ENCODE data around the gene SEMA6A. TPM values are rescaled to one million over a fixed set of nuclear protein-coding genes. Genes with fewer than 3 reads are reported as not detected.

SEMA6A gene
- total and polyA plus RNA-seq, 9 of the 15 experiments (the other 6 are each of a cell fraction or from before 2014, with no cell fraction given), result 0.04 to 0.42 (median 0.18) TPM; not detected in 5

DNA sequence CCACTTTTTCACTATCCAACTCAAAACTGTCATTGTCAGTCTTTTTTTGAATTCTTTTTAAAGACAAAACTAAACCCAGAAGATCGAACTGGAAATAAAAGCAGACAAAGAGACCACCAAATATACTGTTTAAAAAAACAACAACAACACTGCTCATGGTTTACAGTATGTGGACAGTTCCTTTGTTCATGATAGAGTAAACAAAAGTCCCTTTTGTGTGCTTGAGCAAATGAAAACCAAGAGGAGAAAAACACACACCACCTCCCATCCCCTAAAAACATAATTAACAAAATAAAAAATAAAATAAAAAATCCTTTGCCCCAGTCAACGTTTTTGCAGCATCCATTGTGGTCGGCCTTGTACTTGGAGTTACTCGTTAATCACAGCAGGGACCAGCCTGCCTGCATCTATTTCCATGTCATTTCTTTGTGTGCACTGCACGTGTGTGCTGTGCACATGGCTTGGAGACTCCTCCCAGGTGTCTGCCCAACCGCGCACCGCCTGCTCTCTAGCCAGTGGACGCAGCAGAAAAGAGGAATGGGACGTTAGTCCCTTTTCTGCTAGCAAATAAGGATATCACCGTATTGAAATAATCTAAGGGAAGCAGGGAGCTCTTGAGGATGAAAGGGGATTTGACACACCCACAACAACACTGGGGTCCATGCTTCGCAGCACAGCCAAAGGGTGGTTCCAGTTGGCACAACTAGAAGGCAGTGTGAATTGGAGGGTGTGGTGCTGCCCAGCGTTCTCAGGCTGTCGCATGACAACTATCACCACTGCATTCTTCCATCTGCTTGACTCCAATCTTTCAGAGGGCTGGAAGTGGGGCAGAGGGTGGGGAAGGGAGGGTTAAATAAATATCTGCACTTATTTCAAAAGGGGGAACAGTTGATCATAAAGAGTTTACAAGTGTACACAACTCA lies 130.0 kb downstream of the SEMA6A start:
- Histone ChIP-seq H3K79me2 (ENCODE audit: control insufficient read depth, insufficient read depth, low read length) (no peaks in the 10 kb centered on the region), H3K9me1 (ENCODE audit: control insufficient read depth, insufficient read depth, low read length) (no peaks in the 10 kb centered on the region), H3K27me3 (ENCODE audit: control insufficient read depth in 2 of 2, insufficient read depth in 2 of 2, low read length in 2 of 2) (peaks cover 0 to 13% of the 10 kb centered on the region in 2 experiments; a peak in 2 of 5 replicates), H3K4me2 (ENCODE audit: insufficient read depth, low read length) (no peak overlapping the region), H3K9me3 (replicated peaks; ENCODE audit: control insufficient read depth, insufficient read depth, low read depth, low read length) (no peaks in the 10 kb centered on the region), H3K9ac (ENCODE audit: insufficient read depth in 1 of 2, low read depth in 2 of 2, low read length in 2 of 2) (no peak overlapping the region), H3K36me3 (ENCODE audit: control insufficient read depth, insufficient read depth, low read length) (no peaks in the 10 kb centered on the region), H4K20me1 (replicated peaks; ENCODE audit: control insufficient read depth, insufficient read depth, low read length) (no peaks in the 10 kb centered on the region), H3K27ac (ENCODE audit: extremely low read depth, low read depth, low read length) (no peak overlapping the region), H3K4me1 (replicated peaks in 1 of 2; ENCODE audit: control insufficient read depth in 2 of 2, insufficient read depth in 2 of 2, low read length in 2 of 2) (peaks cover 0 to 5% of the 10 kb centered on the region in 2 experiments; a peak in 1 of 5 replicates), H3K4me3 (no peak overlapping the region), H2AFZ (ENCODE audit: low read depth, low read length) (no peak overlapping the region)
- BruUV-seq (replicated peaks), result no TSS peak
- TF ChIP-seq BHLHE40 (IDR thresholded peaks at IDR 0.05; ENCODE audit: low read length), result 0 out of 2 replicates have a peak, but pooled peaks have one; percentile 9
- no peak for TF ChIP-seq ZNF644 (tag; IDR thresholded peaks at IDR 0.05; ENCODE audit: low read depth)
- TF ChIP-seq, protein P1, sequence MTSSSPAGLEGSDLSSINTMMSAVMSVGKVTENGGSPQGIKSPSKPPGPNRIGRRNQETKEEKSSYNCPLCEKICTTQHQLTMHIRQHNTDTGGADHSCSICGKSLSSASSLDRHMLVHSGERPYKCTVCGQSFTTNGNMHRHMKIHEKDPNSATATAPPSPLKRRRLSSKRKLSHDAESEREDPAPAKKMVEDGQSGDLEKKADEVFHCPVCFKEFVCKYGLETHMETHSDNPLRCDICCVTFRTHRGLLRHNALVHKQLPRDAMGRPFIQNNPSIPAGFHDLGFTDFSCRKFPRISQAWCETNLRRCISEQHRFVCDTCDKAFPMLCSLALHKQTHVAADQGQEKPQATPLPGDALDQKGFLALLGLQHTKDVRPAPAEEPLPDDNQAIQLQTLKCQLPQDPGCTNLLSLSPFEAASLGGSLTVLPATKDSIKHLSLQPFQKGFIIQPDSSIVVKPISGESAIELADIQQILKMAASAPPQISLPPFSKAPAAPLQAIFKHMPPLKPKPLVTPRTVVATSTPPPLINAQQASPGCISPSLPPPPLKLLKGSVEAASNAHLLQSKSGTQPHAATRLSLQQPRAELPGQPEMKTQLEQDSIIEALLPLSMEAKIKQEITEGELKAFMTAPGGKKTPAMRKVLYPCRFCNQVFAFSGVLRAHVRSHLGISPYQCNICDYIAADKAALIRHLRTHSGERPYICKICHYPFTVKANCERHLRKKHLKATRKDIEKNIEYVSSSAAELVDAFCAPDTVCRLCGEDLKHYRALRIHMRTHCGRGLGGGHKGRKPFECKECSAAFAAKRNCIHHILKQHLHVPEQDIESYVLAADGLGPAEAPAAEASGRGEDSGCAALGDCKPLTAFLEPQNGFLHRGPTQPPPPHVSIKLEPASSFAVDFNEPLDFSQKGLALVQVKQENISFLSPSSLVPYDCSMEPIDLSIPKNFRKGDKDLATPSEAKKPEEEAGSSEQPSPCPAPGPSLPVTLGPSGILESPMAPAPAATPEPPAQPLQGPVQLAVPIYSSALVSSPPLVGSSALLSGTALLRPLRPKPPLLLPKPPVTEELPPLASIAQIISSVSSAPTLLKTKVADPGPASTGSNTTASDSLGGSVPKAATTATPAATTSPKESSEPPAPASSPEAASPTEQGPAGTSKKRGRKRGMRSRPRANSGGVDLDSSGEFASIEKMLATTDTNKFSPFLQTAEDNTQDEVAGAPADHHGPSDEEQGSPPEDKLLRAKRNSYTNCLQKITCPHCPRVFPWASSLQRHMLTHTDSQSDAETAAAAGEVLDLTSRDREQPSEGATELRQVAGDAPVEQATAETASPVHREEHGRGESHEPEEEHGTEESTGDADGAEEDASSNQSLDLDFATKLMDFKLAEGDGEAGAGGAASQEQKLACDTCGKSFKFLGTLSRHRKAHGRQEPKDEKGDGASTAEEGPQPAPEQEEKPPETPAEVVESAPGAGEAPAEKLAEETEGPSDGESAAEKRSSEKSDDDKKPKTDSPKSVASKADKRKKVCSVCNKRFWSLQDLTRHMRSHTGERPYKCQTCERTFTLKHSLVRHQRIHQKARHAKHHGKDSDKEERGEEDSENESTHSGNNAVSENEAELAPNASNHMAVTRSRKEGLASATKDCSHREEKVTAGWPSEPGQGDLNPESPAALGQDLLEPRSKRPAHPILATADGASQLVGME (CRISPR knock-in tag; IDR thresholded peaks at IDR 0.05), result no peak
- TF ChIP-seq, protein P2, sequence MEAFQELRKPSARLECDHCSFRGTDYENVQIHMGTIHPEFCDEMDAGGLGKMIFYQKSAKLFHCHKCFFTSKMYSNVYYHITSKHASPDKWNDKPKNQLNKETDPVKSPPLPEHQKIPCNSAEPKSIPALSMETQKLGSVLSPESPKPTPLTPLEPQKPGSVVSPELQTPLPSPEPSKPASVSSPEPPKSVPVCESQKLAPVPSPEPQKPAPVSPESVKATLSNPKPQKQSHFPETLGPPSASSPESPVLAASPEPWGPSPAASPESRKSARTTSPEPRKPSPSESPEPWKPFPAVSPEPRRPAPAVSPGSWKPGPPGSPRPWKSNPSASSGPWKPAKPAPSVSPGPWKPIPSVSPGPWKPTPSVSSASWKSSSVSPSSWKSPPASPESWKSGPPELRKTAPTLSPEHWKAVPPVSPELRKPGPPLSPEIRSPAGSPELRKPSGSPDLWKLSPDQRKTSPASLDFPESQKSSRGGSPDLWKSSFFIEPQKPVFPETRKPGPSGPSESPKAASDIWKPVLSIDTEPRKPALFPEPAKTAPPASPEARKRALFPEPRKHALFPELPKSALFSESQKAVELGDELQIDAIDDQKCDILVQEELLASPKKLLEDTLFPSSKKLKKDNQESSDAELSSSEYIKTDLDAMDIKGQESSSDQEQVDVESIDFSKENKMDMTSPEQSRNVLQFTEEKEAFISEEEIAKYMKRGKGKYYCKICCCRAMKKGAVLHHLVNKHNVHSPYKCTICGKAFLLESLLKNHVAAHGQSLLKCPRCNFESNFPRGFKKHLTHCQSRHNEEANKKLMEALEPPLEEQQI (IDR thresholded peaks at IDR 0.05), result no peak
- TF ChIP-seq, protein P3, sequence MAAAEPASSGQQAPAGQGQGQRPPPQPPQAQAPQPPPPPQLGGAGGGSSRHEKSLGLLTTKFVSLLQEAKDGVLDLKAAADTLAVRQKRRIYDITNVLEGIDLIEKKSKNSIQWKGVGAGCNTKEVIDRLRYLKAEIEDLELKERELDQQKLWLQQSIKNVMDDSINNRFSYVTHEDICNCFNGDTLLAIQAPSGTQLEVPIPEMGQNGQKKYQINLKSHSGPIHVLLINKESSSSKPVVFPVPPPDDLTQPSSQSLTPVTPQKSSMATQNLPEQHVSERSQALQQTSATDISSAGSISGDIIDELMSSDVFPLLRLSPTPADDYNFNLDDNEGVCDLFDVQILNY (CRISPR knock-in tag; IDR thresholded peaks at IDR 0.05), result no peak
- DNase-seq (ENCODE audit: extremely low read depth in 1 of 4, low spot score in 3 of 4) (no peak), ATAC-seq (no peak), FAIRE-seq (no peak)
- intact Hi-C loops (cut with micrococcal nuclease) (no loop called here), in situ Hi-C loops (cut with MboI) (no loop called here)
- POLR2A ChIA-PET, result no interaction called here
- 4% methylated on average over 14 of the region's 14 CpGs for WGBS (ENCODE audit: insufficient coverage, low coverage, missing lambda C conversion rate)
- CTCF ChIA-PET (ENCODE audit: low intra/inter-chr PET ratio), result no interaction called here

All from K562 (cell line).